Naive thymus-derived CD8-positive, alpha-beta T cell (primary cell): Measurements from ENCODE around the gene CCNYL1. TPM values are rescaled to one million over a fixed set of nuclear protein-coding genes. Genes with fewer than 3 reads are reported as not detected.

ENCODE experiments used
- ATAC-seq, 2 donors: fragments of 150-1000 bp; cut with Tn5 transposase in 1 of 2; sonication (Bioruptor Pico), chemical (Tn5 transposase) in 1 of 2; 1 replicate in 1 of 2; 2 replicates in 1 of 2; pipeline ENCODE4 v1.10.0; 2021; ENCODE audit warnings: mild to moderate bottlenecking in 2 of 2, moderate library complexity in 2 of 2
- POLR2A ChIA-PET: fragments of 350-600 bp; sonication (Branson Sonifier 250); formaldehyde crosslinking; loops from one replicate; lab custom pipeline; 2021; ENCODE audit warnings: antibody characterized with exemption; lab: Charles Lee
- DNase-seq, 10 donors: peaks; one replicate each; pipeline versions ENCODE4 v3.0.0 to v3.0.0-alpha.2; 2020 to 2022
- H3K27ac Mint-ChIP-seq, 10 donors: one replicate each; pipeline ENCODE4 v1.8.0; 2020 to 2022; ENCODE audit warnings: mild to moderate bottlenecking in 10 of 10, mixed read lengths in 10 of 10, moderate library complexity in 4 of 10, inconsistent platforms in 1 of 10
- H3K27me3 Mint-ChIP-seq, 5 donors: one replicate each; pipeline ENCODE4 v1.8.0; 2021 to 2022; ENCODE audit warnings: mixed read lengths in 5 of 5
- H3K36me3 Mint-ChIP-seq, 3 donors: one replicate each; pipeline ENCODE4 v1.8.0; 2020 to 2022; ENCODE audit warnings: mixed read lengths in 3 of 3, mild to moderate bottlenecking in 2 of 3, inconsistent platforms in 1 of 3
- H3K4me1 Mint-ChIP-seq, 4 donors: one replicate each; pipeline ENCODE4 v1.8.0; 2021 to 2022; ENCODE audit warnings: mixed read lengths in 4 of 4
- H3K4me3 Mint-ChIP-seq, 10 donors: one replicate each; pipeline ENCODE4 v1.8.0; 2020 to 2022; ENCODE audit warnings: mild to moderate bottlenecking in 10 of 10, mixed read lengths in 10 of 10, moderate library complexity in 6 of 10, inconsistent platforms in 1 of 10
- H3K9me3 Mint-ChIP-seq, 9 donors: one replicate each; pipeline ENCODE4 v1.8.0; 2020 to 2022; ENCODE audit warnings: mixed read lengths in 9 of 9, mild to moderate bottlenecking in 3 of 9, inconsistent platforms in 1 of 9, moderate library complexity in 1 of 9
- polyA plus RNA-seq, 3 donors: library from polyadenylated mRNA; unstranded; fragments of 300-500 nt; fragmentation: Illumina TruSeq; gene quantifications; one replicate each; pipeline ENCODE4 v1.2.3, GENCODE V29; 2021
- total RNA-seq, 8 experiments: library from RNA in 2 of 8; stranded (reverse) in 2 of 8; gene quantifications; one replicate each; pipeline ENCODE4 v1.2.3 and lab custom pipeline; 2021 to 2026

The CCNYL1 gene
- total RNA-seq (10 to 100 TPM; 11.7 to 14.3 TPM), polyA plus RNA-seq (1 to 10 TPM; 1.2 to 2.1 (median 1.3) TPM), total RNA-seq (lab: John Stamatoyannopoulos, UW) (8.1 to 13.9 (median 10.3) reads per million in 6 experiments)

GRCh38 chr2:207710814-207711740, at the start of gene CCNYL1:
TSS of gene CCNYL1 (plus strand) at chr2:207711640. CDS start at chr2:207711897, 257 bp downstream.
- Mint-ChIP-seq H3K36me3 (peaks cover 0 to under 1% (median 0%) of the 10 kb centered on the region in 3 donors), H3K9me3 (no peaks in the 10 kb centered on the region), H3K4me1 (peaks cover 18 to 28% (median 26%) of the 10 kb centered on the region in 4 donors), H3K27me3 (no peaks in the 10 kb centered on the region), H3K4me3 (peak within 1 kb of the TSS; percentile 93 to 99 (median 96)), H3K27ac (peak within 1 kb of the TSS; percentile 81 to 97 (median 92))
- DNase-seq (peak; percentile 94 to 99 (median 98)), ATAC-seq (peak; percentile 95 to 97)
- POLR2A ChIA-PET = interaction anchor here (1.0 to 4.5 kb wide), 10 partner anchors 9 to 547 kb away, joined by 3 to 47 read pairs (median 8); partner anchors contain the start of genes CREB1, FZD5, KLF7 and METTL21A

- no peaks in the 10 kb centered on the region for H3K27me3 Mint-ChIP-seq
- peak overlapping the region in 3 of 10 donors; percentile 62 to 83 (median 67) for H3K27ac Mint-ChIP-seq
- peak overlapping the region in 1 of 10 donors; percentile 55 for H3K4me3 Mint-ChIP-seq
- POLR2A ChIA-PET = no interaction called here
- no peaks in the 10 kb centered on the region for H3K36me3 Mint-ChIP-seq
- no peaks in the 10 kb centered on the region for H3K9me3 Mint-ChIP-seq
- H3K4me1 Mint-ChIP-seq = peaks cover 0 to 25% (median 0%) of the 10 kb centered on the region in 4 donors
- DNase-seq (peak in 1 of 10 donors; percentile 15), ATAC-seq (peak in 1 of 2 donors; percentile 46)
Measured at GRCh38 chr2:207662203-207662602, 49.2 kb upstream of the CCNYL1 start.

- H3K27ac Mint-ChIP-seq = no peak overlapping the region
- H3K9me3 Mint-ChIP-seq = no peaks in the 10 kb centered on the region
- POLR2A ChIA-PET = interaction anchor here (0.7 kb wide), 1 partner anchor 116 kb away, joined by 6 read pairs; no protein-coding TSS in a partner anchor
- no peaks in the 10 kb centered on the region for H3K36me3 Mint-ChIP-seq
- no peak overlapping the region for H3K4me3 Mint-ChIP-seq
- no peaks in the 10 kb centered on the region for H3K27me3 Mint-ChIP-seq
- peaks cover 0 to 28% (median 0%) of the 10 kb centered on the region in 4 donors for H3K4me1 Mint-ChIP-seq
- DNase-seq (no peak), ATAC-seq (no peak)
Measured at GRCh38 chr2:207663870-207664545, 47.4 kb upstream of the CCNYL1 start.

GRCh38 chr2:207670887-207671286, 40.6 kb upstream of the CCNYL1 start:
- POLR2A ChIA-PET = no interaction called here
- no peak overlapping the region for H3K4me3 Mint-ChIP-seq

GRCh38 chr2:207673431-207673830, 38.0 kb upstream of the CCNYL1 start:
- Mint-ChIP-seq H3K4me3 (no peak overlapping the region), H3K27me3 (peaks cover 0 to 8% (median 2%) of the 10 kb centered on the region in 5 donors), H3K9me3 (no peaks in the 10 kb centered on the region), H3K27ac (no peak overlapping the region), H3K36me3 (peaks cover 0 to 3% (median 0%) of the 10 kb centered on the region in 3 donors), H3K4me1 (peaks cover 0 to 3% (median 0%) of the 10 kb centered on the region in 4 donors)
- ATAC-seq (no peak), DNase-seq (no peak)
- POLR2A ChIA-PET = no interaction called here

More at GRCh38 chr2:207670887-207671286, 40.6 kb upstream of the CCNYL1 start:
- Mint-ChIP-seq H3K4me1 (peaks cover 0 to 12% (median 0%) of the 10 kb centered on the region in 4 donors), H3K9me3 (no peaks in the 10 kb centered on the region), H3K27me3 (no peaks in the 10 kb centered on the region), H3K36me3 (peaks cover 0 to 3% (median 0%) of the 10 kb centered on the region in 3 donors), H3K27ac (no peak overlapping the region)
- ATAC-seq (no peak), DNase-seq (no peak)

- Mint-ChIP-seq H3K27me3 (peaks cover 2 to 11% (median 10%) of the 10 kb centered on the region in 5 donors), H3K27ac (no peak overlapping the region), H3K36me3 (peaks cover 0 to 3% (median 0%) of the 10 kb centered on the region in 3 donors), H3K9me3 (no peaks in the 10 kb centered on the region), H3K4me3 (no peak overlapping the region), H3K4me1 (no peaks in the 10 kb centered on the region)
- POLR2A ChIA-PET = no interaction called here
- ATAC-seq = no peak
- no peak for DNase-seq
Measured at GRCh38 chr2:207674266-207674774, 37.1 kb upstream of the CCNYL1 start.

- no peak for ATAC-seq
- H3K4me1 Mint-ChIP-seq = no peaks in the 10 kb centered on the region
- no peak overlapping the region for H3K27ac Mint-ChIP-seq
- no peak overlapping the region for H3K4me3 Mint-ChIP-seq
- no peaks in the 10 kb centered on the region for H3K9me3 Mint-ChIP-seq
- peaks cover 6 to 16% (median 12%) of the 10 kb centered on the region in 5 donors for H3K27me3 Mint-ChIP-seq
- no peak for DNase-seq
- POLR2A ChIA-PET = no interaction called here
- peaks cover 0 to 3% (median 0%) of the 10 kb centered on the region in 3 donors for H3K36me3 Mint-ChIP-seq
Measured at GRCh38 chr2:207674826-207675225, 36.6 kb upstream of the CCNYL1 start.

GRCh38 chr2:207676827-207677354, 34.5 kb upstream of the CCNYL1 start:
- Mint-ChIP-seq H3K27ac (no peak overlapping the region), H3K9me3 (no peaks in the 10 kb centered on the region), H3K4me3 (no peak overlapping the region), H3K4me1 (no peaks in the 10 kb centered on the region), H3K27me3 (peaks cover 7 to 30% (median 19%) of the 10 kb centered on the region in 5 donors), H3K36me3 (peaks cover 0 to 3% (median 0%) of the 10 kb centered on the region in 3 donors)
- POLR2A ChIA-PET = no interaction called here
- DNase-seq (no peak), ATAC-seq (no peak)

- ATAC-seq (no peak), DNase-seq (no peak)
- Mint-ChIP-seq H3K4me1 (no peaks in the 10 kb centered on the region), H3K9me3 (no peaks in the 10 kb centered on the region), H3K36me3 (no peaks in the 10 kb centered on the region), H3K27ac (no peak overlapping the region), H3K27me3 (peaks cover 7 to 27% (median 19%) of the 10 kb centered on the region in 5 donors), H3K4me3 (no peak overlapping the region)
- POLR2A ChIA-PET = no interaction called here
Measured at GRCh38 chr2:207681431-207681830, 30.0 kb upstream of the CCNYL1 start.

- DNase-seq = no peak
- peaks cover 7 to 23% (median 13%) of the 10 kb centered on the region in 5 donors for H3K27me3 Mint-ChIP-seq
- no peaks in the 10 kb centered on the region for H3K36me3 Mint-ChIP-seq
- H3K9me3 Mint-ChIP-seq = no peaks in the 10 kb centered on the region
- POLR2A ChIA-PET = no interaction called here
- no peaks in the 10 kb centered on the region for H3K4me1 Mint-ChIP-seq
- H3K4me3 Mint-ChIP-seq = no peak overlapping the region
- no peak for ATAC-seq
- H3K27ac Mint-ChIP-seq = no peak overlapping the region
Measured at GRCh38 chr2:207682557-207682956, 28.9 kb upstream of the CCNYL1 start.

- Mint-ChIP-seq H3K9me3 (no peaks in the 10 kb centered on the region), H3K27ac (no peak overlapping the region), H3K4me3 (no peak overlapping the region)
Measured at GRCh38 chr2:207683438-207683837, 28.0 kb upstream of the CCNYL1 start.

More at GRCh38 chr2:207683438-207683837, 28.0 kb upstream of the CCNYL1 start:
- no peaks in the 10 kb centered on the region for H3K36me3 Mint-ChIP-seq
- peaks cover 0 to 2% (median 0%) of the 10 kb centered on the region in 4 donors for H3K4me1 Mint-ChIP-seq
- H3K27me3 Mint-ChIP-seq = peaks cover 7 to 23% (median 12%) of the 10 kb centered on the region in 5 donors
- ATAC-seq (no peak), DNase-seq (no peak)
- POLR2A ChIA-PET = no interaction called here
